HG03460 (cell line): ENCODE data around the gene PDE5A.
"Not testable (repeated sequence)": the region's sequence is repeated elsewhere in the genome, so short reads cannot be mapped to it uniquely, and the experiment has no call there.

Experiments used
- ATAC-seq: cut with Tn5 transposase; IDR thresholded peaks from one replicate; pipeline ENCODE4 v1.9.1; 2021; ENCODE audit not compliant: unreplicated experiment

The PDE5A gene

GRCh38 chr4:119628281-119629141 is at the start of gene PDE5A:
TSS of gene PDE5A (minus strand) at chr4:119628804. CDS start at chr4:119628671, 133 bp downstream.
- ATAC-seq, result peak; percentile 89

- ATAC-seq, result no peak
Observed at GRCh38 chr4:119676101-119676500, 47.5 kb upstream of the PDE5A start.

- ATAC-seq, result no peak
Observed at GRCh38 chr4:119675391-119675790, 46.8 kb upstream of the PDE5A start.

DNA sequence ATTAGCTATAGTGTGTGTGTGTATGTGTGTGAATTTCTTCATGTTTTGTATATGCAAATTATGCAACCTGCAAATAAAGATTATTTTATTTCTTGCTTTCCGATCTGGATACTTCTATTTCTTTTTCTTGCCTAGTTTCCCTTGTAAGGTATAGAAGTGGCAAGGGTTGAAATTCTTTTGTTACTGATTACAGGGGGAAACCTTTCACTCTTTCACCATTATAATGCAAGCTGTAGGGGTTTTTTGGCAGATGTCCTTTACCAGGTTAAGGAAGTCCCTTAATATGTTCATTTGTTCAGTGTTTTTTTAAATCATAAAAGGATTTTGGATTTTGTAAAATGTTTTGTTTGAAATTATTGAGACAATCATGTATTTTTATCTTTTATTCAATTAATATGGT is 44.3 kb upstream of the PDE5A start:
- ATAC-seq, result no peak

DNA sequence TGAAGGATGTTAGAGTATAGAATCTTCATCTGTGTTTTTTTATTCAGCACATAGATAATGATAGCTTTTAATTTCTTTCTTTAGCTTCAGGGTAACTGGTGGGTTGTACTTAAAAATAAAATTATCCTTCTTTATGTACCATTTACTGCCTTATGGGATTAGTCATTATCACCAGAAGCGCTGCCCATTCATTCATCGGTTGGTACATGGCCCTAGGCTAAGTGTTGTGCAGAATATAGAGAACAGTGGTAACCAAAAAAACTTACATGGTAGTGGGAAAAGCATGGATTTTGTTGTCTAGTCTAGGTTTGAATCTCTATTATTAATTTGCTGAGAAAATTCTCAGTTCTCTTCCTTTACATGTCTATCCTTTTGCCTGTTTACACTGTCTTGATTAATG is 43.5 kb upstream of the PDE5A start:
- ATAC-seq, result no peak

DNA sequence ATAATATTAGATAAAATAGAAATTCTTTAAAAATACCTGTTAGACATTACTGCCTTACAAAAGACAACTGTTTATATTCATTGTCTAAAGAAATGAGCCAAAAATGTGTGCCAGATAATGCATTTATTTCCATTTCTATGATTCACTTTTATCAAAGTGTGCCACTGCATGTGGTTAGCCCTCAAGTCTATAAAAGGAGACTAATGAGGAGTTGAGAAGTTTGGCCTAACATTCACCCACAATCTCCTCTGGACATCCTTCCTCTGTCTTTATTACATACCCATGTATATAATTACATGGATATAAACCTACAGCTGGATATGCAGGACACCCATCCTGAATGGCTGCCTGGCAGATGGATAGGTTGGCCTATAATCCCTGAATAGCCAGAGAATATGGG is 42.6 kb upstream of the PDE5A start:
- no peak for ATAC-seq

- ATAC-seq, result no peak
Observed at GRCh38 chr4:119667802-119668201, 39.2 kb upstream of the PDE5A start.

DNA sequence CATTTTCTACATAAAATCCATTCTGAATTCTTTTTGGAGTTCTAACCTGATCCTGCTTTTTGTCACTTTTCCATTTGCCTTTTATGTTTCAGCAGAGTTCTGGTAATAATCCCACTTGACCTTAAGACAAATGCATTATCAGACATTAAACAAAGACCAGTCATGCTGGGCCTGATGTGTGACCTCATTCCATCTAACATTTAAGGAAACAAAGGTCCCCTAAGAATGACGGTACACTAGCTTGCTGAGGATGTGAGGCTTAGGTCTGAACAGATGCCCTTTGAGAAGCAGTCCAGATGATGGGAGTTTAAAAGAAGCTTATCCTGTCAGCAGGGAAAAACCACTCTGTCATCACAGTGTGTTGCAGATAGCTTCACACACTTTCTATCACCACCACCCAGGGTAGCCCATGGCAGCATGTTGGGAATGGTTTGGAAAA is 38.1 kb upstream of the PDE5A start:
- ATAC-seq, result no peak

- ATAC-seq, result no peak
Observed at GRCh38 chr4:119665752-119666151, 37.1 kb upstream of the PDE5A start.

- no peak for ATAC-seq
Observed at GRCh38 chr4:119664168-119664907, 35.7 kb upstream of the PDE5A start.

GRCh38 chr4:119663160-119663788 is 34.7 kb upstream of the PDE5A start:
- no peak for ATAC-seq

GRCh38 chr4:119662612-119663011 is 34.0 kb upstream of the PDE5A start:
- ATAC-seq, result not testable (repeated sequence)

DNA sequence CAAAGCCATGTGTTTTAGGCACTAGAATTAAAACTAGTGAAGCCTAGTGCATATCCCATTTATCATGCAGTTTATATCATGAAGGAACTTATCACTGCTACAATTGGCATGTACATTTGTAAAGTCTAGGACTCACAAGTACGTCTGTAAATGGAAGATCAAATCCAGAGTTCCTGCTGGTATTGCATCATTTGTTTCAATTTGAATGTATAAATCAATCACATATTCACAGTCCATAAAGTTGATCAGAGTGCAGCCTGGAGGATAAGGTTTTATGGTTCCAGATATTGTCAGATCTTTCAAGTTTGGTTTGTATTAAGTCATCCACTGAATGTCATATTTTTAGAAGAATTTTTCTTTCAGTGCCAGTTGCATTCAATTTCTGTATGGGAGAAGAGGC is 32.6 kb upstream of the PDE5A start:
- ATAC-seq, result no peak

DNA sequence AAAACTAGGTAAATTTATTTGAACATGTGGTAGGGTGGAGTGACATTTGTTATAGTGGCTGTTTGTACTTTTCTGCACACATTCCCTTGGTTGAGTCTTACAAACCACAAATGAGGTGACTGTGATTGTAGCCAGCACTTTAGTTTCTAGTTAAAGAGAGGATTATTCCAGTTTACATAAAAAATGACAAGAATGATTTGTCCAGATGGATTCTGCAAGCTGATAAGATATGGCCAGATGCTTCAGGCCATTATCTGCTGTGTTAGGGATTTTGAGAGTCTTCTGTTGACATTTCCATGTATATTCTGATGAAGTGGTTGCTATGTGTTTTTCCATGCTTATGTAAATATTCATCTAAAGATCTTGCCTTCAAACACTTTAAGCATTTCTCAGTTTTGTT is 31.0 kb upstream of the PDE5A start:
- ATAC-seq, result no peak

GRCh38 chr4:119657111-119657611 is 28.6 kb upstream of the PDE5A start:
- no peak for ATAC-seq

DNA sequence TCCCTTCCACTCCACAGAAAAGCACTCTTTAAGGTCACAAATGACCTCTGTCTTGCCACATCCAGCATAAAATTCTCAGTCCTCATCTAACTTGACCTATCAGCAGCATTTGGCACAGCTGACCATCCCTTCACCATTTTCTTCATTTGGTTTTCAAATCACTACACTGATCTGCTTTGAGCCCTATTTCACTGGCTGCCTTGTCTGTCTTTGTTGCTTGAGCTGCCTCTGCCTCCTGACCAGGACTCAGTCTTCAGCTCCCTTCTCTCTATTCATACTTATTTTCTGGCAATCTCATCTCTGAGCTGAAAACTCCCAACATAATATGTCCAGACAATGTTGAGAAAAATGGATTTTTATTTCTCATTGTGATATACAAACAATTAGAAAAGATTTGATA is 27.7 kb upstream of the PDE5A start:
- no peak for ATAC-seq

- no peak for ATAC-seq
Observed at GRCh38 chr4:119655111-119655837, 26.7 kb upstream of the PDE5A start.

DNA sequence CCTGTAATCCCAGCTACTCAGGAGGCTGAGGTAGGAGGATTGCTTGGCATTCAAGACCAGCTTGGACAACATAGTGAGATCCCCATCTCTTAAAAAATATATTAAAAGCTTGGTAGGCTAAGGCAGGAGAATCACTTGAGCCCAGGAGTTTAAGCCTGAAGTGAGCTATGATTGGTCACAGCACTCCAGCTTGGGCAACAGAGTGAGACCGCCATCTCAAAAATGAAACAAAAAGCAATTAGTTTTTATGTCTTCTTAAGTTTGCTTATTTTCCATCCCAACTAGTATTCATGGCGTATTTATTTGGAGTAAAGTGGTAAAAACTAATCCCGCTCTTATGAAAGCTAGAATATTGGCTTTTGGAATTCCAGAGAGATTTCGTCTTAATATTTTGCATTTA is 25.4 kb upstream of the PDE5A start:
- ATAC-seq, result no peak

- no peak for ATAC-seq
Observed at GRCh38 chr4:119652998-119653397, 24.4 kb upstream of the PDE5A start.

DNA sequence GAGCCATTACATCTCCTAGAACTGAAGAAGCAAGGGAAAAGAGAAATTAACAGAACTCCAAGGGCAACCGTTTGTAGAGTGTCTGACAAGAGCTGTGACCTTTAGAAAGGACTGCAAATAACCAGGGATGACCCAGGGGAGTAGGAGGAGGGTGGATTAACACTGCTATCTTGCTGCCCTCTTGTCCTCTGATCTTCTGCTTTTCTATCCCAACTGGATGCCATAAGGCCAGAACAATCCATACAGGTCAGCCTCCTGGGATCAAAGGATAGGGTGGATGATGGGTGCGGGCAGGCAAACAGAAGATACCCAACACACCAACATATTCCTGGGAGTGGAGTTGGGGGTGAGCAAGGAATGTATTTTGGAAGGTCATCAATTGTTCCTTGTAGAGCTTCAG is 19.8 kb upstream of the PDE5A start:
- ATAC-seq, result no peak

DNA sequence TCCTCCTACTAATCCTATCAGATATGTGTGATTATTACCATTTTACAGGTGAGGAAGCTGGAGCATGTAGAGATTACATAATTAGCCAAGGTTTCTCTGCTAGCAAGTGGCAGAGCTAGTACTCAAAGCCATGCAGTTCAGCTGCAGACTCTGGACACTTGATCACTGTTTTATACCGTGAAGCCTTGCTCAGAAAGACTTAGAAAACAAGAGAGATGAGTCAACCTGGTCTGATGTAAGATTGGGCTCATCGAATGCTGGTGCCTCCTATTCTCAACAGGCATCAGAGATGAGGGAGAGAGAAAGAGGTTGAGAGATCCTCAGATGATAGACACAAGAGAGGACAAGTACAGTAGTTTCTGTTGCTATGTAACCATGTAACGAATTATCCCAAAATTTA is 19.0 kb upstream of the PDE5A start:
- ATAC-seq, result no peak
